PC-9 (cell line): ENCODE measurements around the gene PTTG1IP2.

ENCODE experiments used
- EZH2 ChIP-seq: fragments of 200-600 bp; sonication (generic); IDR thresholded peaks from 2 replicates; pipeline ENCODE4 v1.8.0; 2017; ENCODE audit warnings: antibody characterized with exemption, low read depth
- TF ChIP-seq, protein P1 (sequence below): fragments of 200-600 bp; sonication (generic); conservative IDR thresholded peaks from 2 replicates; pipeline ENCODE4 v1.6.1; 2017; ENCODE audit warnings: mixed run types, antibody characterized with exemption, mild to moderate bottlenecking, moderate library complexity

DNA sequence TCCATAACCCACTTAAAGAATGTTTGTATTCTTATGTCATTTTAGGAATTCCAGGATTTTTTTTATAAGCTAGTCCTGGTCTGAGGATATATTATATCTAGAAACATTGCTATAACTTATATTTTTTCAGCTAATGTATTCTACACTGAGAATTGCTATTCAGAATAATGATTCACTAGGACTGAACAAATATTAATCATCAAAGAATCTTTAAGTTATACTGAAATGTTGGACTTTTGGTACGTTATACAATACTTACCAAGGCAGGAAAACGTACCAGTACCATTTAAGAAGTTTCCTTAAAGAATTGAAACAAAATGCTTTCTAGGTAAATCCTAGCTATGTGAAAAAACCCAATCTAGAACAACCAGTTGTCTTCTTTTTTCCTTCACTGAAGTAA, 18.4 kb downstream of the PTTG1IP2 start:
- TF ChIP-seq, protein P1, sequence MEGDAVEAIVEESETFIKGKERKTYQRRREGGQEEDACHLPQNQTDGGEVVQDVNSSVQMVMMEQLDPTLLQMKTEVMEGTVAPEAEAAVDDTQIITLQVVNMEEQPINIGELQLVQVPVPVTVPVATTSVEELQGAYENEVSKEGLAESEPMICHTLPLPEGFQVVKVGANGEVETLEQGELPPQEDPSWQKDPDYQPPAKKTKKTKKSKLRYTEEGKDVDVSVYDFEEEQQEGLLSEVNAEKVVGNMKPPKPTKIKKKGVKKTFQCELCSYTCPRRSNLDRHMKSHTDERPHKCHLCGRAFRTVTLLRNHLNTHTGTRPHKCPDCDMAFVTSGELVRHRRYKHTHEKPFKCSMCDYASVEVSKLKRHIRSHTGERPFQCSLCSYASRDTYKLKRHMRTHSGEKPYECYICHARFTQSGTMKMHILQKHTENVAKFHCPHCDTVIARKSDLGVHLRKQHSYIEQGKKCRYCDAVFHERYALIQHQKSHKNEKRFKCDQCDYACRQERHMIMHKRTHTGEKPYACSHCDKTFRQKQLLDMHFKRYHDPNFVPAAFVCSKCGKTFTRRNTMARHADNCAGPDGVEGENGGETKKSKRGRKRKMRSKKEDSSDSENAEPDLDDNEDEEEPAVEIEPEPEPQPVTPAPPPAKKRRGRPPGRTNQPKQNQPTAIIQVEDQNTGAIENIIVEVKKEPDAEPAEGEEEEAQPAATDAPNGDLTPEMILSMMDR = no peak
- TF ChIP-seq EZH2 = no peak
